Thymus (tissue), 11 donors: ENCODE results near the gene NFE2L1. TPM values are rescaled to one million over a fixed set of nuclear protein-coding genes. Genes with fewer than 3 reads are reported as not detected.
"Not testable (repeated sequence)": the region's sequence is repeated elsewhere in the genome, so short reads cannot be mapped to it uniquely, and the experiment has no call there.

ENCODE experiments used
- DNase-seq, 9 donors: peaks; one replicate each; pipeline ENCODE4 v3.0.0-alpha.2; 2013; ENCODE audit warnings: low spot score in 9 of 9, low read depth in 6 of 9, missing footprints in 1 of 9
- H3K27ac ChIP-seq, 2 donors: one replicate each; pipeline ENCODE4 v1.5.1; 2013; ENCODE audit warnings: control low read depth in 1 of 2, low read depth in 1 of 2, low read length in 1 of 2, mild to moderate bottlenecking in 1 of 2, moderate library complexity in 1 of 2
- H3K27me3 ChIP-seq, 2 donors: one replicate each; pipeline ENCODE4 v1.5.1; 2013; ENCODE audit warnings: low read length in 1 of 2; ENCODE audit not compliant: control insufficient read depth in 2 of 2, insufficient read depth in 1 of 2
- H3K36me3 ChIP-seq, 2 donors: one replicate each; pipeline ENCODE4 v1.5.1; 2013; ENCODE audit warnings: low read length in 1 of 2, mild to moderate bottlenecking in 1 of 2, moderate library complexity in 1 of 2; ENCODE audit not compliant: control insufficient read depth in 2 of 2, insufficient read depth in 2 of 2
- H3K4me1 ChIP-seq, 2 donors: one replicate each; pipeline ENCODE4 v1.5.1; 2013; ENCODE audit warnings: low read length in 2 of 2; ENCODE audit not compliant: control insufficient read depth in 2 of 2, insufficient read depth in 2 of 2
- H3K4me3 ChIP-seq, 2 donors: one replicate each; pipeline ENCODE4 v1.5.1; 2013; ENCODE audit warnings: low read length in 2 of 2, control low read depth in 1 of 2, mild to moderate bottlenecking in 1 of 2
- H3K9me3 ChIP-seq, 2 donors: one replicate each; pipeline ENCODE4 v1.5.1; 2013; ENCODE audit warnings: low read length in 1 of 2, mild to moderate bottlenecking in 1 of 2; ENCODE audit not compliant: control insufficient read depth in 2 of 2, insufficient read depth in 1 of 2
- WGBS: extraction: QIAGEN DNeasy Blood & Tissue Kit; methylation state at CpG from one replicate; pipeline ENCODE4 v1.1.7; 2013; 5-methylcytosine and 5-hydroxymethylcytosine counted together
- polyA plus RNA-seq: library from polyadenylated mRNA; stranded (reverse); fragments of 200-250 nt; gene quantifications from one replicate; pipeline ENCODE4 v1.2.3, GENCODE V29; 2013
- total RNA-seq: library from RNA; stranded (reverse); fragments of 120-200 nt; gene quantifications from one replicate; pipeline ENCODE4 v1.2.4, GENCODE V29; 2013
- donor health status: healthy.

Gene NFE2L1
- total and polyA plus RNA-seq, 2 donors = 14.6 to 88.1 TPM

DNA sequence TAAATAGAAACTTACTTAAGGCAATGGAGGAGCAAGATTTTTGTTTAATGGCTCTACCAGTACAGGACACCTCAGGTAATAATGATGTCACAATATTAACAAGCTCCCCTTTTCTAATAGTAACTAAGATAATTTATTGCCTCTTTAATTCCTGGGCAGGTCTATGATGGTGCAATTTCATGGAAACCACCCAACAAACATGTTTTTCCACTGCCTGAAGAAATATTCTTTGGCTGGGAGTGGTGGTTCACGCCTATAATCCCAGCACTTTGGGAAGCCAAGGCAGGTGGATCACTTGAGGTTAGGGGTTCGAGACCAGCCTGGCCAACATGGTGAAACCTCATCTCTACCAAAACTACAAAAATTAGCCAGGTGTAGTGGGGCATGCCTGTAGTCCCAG is 19.6 kb downstream of the NFE2L1 start:
- DNase-seq, H3K27ac ChIP-seq, H3K27me3 ChIP-seq, H3K4me3 ChIP-seq, H3K9me3 ChIP-seq, H3K4me1 ChIP-seq: not testable (repeated sequence)
- WGBS = 100% methylated on average over 2 of the region's 2 CpGs
- peaks cover 46 to 70% of the 10 kb centered on the region in 2 donors for H3K36me3 ChIP-seq

DNA sequence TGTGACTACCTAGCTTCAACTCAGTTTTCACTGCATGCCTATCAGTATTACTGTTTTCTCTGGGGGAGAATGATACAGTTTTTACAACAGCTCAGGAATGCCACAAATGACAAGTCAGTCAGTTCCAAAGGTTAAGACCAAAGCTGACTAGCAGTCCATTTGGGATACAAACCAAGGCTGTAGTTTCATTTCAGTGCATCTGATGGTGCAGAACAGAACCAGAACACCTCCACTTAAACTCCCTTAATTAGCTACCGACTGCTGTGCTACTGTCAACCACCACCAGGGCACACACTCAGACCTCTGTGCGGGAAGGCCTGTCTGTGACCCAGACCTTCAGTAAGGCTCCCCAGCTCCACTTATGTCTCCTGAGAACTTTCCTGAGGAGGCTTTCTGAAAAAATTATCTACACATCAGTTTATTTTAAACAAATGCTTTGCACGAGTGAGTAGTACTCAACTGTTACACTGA is 20.4 kb downstream of the NFE2L1 start:
- H3K36me3 ChIP-seq = peaks cover 46 to 72% of the 10 kb centered on the region in 2 donors
- no peak for DNase-seq

DNA sequence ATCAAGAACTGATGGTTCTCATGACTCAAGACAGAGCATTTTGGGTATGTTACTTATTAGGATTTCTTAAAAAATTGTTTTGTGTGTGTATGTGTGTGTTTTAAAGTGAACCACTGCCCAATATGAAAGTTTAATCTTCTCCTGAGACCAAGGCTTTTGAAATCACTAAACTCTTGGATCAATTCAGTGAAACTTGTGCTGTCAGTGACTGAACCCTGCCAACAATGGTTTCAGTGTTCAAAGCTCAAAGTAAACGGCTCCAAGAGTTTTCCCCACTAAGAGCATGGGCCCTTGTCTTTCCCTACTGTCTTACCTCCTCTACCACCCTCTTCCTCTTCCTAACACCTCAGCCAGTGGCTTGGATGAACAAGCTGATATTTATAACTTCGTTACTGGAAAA is 22.0 kb downstream of the NFE2L1 start:
- H3K4me3 ChIP-seq = no peak overlapping the region
- no peaks in the 10 kb centered on the region for H3K27me3 ChIP-seq
- DNase-seq = no peak
- WGBS = 72% methylated on average over 2 of the region's 2 CpGs
- no peak overlapping the region for H3K27ac ChIP-seq
- peaks cover 45 to 71% of the 10 kb centered on the region in 2 donors for H3K36me3 ChIP-seq
- no peaks in the 10 kb centered on the region for H3K4me1 ChIP-seq
- H3K9me3 ChIP-seq = no peaks in the 10 kb centered on the region

More for the DNA sequence above, 20.4 kb downstream of the NFE2L1 start:
- no peaks in the 10 kb centered on the region for H3K27me3 ChIP-seq
- WGBS = 96% methylated on average over 3 of the region's 3 CpGs
- H3K9me3 ChIP-seq = no peaks in the 10 kb centered on the region
- H3K27ac ChIP-seq = no peak overlapping the region
- H3K4me3 ChIP-seq = no peak overlapping the region
- H3K4me1 ChIP-seq = no peaks in the 10 kb centered on the region

DNA sequence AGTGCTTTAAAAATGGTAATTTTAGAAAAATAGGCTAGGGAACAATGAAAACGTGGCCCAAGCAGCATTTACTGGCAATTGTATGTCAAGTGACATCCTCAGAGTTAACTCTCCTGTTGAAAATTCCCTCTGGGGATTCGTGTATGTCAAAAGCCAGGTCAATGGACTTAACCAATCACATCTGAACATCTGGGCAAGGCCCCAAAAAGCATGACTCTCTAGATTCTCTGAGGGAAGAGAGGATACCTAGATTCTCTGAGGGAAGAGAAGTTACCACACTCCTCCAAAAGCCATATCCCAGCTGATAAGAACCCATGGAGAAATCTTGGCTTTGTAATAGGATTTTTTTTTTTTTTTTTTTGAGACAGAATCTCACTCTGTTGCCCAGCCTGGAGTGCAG is 23.5 kb downstream of the NFE2L1 start:
- Histone ChIP-seq H3K27ac (no peak overlapping the region), H3K4me1 (no peaks in the 10 kb centered on the region), H3K36me3 (peaks cover 41 to 73% of the 10 kb centered on the region in 2 donors), H3K27me3 (no peaks in the 10 kb centered on the region), H3K9me3 (no peaks in the 10 kb centered on the region), H3K4me3 (no peak overlapping the region)
- DNase-seq = no peak
- WGBS = 96% methylated on average over 2 of the region's 2 CpGs

DNA sequence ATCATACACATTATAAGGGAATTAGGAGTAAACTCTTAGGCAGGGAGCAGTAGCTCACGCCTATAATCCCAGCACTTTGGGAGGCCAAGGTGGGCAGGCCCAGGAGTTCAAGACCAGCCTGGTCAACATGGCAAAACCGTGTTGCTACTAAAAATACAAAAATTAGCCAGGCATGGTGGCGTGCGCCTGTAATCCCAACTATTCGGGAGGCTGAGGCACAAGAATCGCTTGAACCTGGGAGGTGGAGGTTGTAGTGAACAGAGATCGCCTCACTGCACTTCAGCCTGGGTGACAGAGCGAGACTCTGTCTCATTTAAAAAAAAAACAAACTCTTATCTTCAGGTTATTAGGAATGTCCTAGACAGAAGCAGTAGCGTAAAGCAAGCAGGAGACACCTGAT is 24.7 kb downstream of the NFE2L1 start:
- not testable (repeated sequence) for DNase-seq, H3K9me3 ChIP-seq, H3K4me3 ChIP-seq, H3K4me1 ChIP-seq, H3K27me3 ChIP-seq, H3K27ac ChIP-seq
- WGBS = 96% methylated on average over 9 of the region's 9 CpGs
- peaks cover 45 to 70% of the 10 kb centered on the region in 2 donors for H3K36me3 ChIP-seq

DNA sequence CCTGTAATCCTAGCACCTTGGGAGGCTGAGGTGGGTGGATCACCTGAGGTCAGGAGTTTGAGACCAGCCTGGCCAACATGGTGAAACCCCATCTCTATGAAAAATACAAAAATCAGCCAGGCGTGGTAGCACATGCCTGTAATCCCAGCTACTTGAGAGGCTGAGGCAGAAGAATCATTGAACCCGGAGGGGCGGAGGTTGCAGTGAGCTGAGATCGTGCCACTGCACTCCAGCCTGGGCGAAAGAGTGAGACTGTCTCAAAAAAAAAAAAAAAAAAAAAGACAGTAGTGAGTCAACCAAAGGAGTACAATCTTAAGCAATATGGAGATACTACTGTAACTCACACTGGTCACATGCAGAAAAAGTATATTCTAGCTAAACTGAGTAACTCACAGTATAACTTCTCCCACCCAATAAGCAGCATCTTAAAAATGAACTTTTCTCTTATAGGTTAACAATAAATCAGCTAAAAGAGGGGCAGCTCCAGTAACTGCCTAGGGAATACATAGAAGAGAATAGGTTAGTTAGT is 25.5 kb downstream of the NFE2L1 start:
- not testable (repeated sequence) for H3K4me3 ChIP-seq, DNase-seq, H3K9me3 ChIP-seq, H3K4me1 ChIP-seq, H3K27me3 ChIP-seq
- peak overlapping the region in 1 of 2 donors; percentile 1 for H3K27ac ChIP-seq
- H3K36me3 ChIP-seq = peaks cover 42 to 66% of the 10 kb centered on the region in 2 donors
- WGBS = 96% methylated on average over 5 of the region's 5 CpGs

DNA sequence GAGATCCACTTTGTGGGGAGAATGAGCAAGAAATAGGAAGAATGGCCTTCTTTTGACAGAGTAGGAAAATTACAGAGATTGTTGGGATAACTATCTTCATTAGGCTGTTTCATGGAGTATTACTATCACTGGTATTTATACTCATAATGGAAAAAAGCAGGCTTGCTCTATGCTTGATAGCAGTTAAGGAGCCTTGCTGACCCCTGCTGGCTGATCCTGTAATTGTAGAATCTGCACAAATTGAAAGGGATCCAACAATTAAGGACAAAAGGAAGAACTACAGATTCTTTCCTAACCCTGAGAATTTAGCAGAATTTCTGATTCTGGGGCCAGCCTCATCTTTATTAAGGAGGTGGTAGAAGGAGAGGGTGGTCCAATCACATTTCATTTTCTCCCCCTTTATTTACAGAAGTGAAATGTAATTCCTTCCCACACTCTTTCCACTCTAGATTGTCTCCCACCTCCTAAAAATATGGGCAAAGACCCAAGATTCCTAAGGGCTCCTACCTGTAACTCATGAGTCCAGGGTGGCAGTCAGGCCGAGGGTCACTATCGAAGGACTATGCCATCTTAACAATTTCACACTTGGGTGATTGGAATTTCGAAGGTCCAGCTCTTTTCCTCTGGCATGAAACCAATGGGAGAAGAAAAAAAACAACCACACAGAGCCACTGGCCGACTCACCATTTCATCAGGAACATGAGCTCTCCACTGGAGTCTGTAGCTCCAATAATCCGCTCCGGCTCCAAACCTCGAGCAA is 26.3 kb downstream of the NFE2L1 start:
- 93% methylated on average over 7 of the region's 7 CpGs for WGBS
- Histone ChIP-seq H3K4me1 (no peaks in the 10 kb centered on the region), H3K27me3 (no peaks in the 10 kb centered on the region), H3K9me3 (no peaks in the 10 kb centered on the region), H3K36me3 (peaks cover 38 to 62% of the 10 kb centered on the region in 2 donors), H3K27ac (no peak overlapping the region), H3K4me3 (no peak overlapping the region)
- peak; percentile 26 to 81 (median 59) for DNase-seq

DNA sequence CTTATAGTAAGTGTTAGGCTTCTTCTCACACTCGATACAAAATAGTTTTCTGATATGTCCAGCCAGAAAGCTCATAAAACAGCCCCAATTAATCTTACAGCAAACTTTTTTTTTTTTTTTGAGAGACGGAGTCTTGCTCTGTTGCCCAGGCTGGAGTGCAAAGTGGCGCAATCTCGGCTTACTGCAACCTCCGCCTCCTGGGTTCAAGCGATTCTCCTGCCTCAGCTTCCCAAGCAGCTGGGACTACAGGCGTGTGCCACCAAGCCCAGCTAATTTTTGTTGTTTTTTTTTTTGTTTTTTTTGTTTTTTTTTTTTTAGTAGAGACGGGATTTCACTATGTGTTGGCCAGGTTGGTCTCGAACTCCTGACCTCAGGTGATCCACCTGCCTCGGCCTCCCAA is 29.0 kb downstream of the NFE2L1 start:
- H3K27ac ChIP-seq, H3K9me3 ChIP-seq, DNase-seq, H3K4me1 ChIP-seq, H3K4me3 ChIP-seq, H3K27me3 ChIP-seq: not testable (repeated sequence)
- H3K36me3 ChIP-seq = peaks cover 19 to 38% of the 10 kb centered on the region in 2 donors
- WGBS = 98% methylated on average over 10 of the region's 10 CpGs

DNA sequence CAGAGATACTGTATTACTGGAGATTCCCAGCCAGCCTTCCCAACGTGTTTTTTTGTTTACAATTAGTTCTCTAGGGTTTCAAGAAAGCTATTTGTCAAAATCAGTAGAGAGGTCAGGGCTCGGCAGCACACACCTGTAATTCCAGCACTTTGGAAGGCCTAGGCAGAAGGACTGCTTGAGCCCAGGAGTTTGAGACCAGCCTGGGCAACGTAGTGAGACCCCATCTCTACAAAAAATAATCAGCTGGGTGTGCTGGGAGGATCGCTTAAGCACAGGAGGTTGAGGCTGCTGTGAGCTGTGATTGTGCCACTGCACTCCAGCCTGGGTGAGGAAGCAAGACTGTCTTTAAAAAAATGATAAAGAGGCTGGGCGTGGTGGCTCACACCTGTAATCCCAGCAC is 33.7 kb downstream of the NFE2L1 start:
- Histone ChIP-seq H3K27me3 (no peaks in the 10 kb centered on the region), H3K36me3 (peaks cover 3 to 4% of the 10 kb centered on the region in 2 donors), H3K9me3 (no peaks in the 10 kb centered on the region), H3K4me3 (no peak overlapping the region), H3K27ac (no peak overlapping the region), H3K4me1 (no peaks in the 10 kb centered on the region)
- DNase-seq = no peak
- WGBS = 95% methylated on average over 5 of the region's 5 CpGs
